Heart left ventricle (tissue), 16 donors: ENCODE data around the gene CALHM2. TPM values are rescaled to one million over a fixed set of nuclear protein-coding genes. Genes with fewer than 3 reads are reported as not detected.

Experiments used
- ATAC-seq, 4 donors: fragments of 200-7000 bp; cut with Tn5 transposase; one replicate each; pipeline ENCODE4 v1.9.1; 2020 to 2022; ENCODE audit warnings: moderate library complexity in 4 of 4, mild to moderate bottlenecking in 3 of 4, moderate number of reproducible peaks in 1 of 4
- DNase-seq, 5 donors: peaks; one replicate each; pipeline ENCODE4 v3.0.0-alpha.2; 2020
- H3K27ac ChIP-seq, 12 donors: fragments of 200-600 bp; sonication (generic) in 4 of 12; one replicate each; pipeline versions ENCODE4 v1.5.0 to v1.8.0; 2016 to 2022; ENCODE audit warnings: mild to moderate bottlenecking in 2 of 12
- H3K27me3 ChIP-seq, 9 donors: fragments of 200-600 bp; sonication (generic) in 2 of 9; one replicate each; pipeline versions ENCODE4 v1.5.1 to v1.8.0; 2016 to 2022; ENCODE audit warnings: mild to moderate bottlenecking in 3 of 9
- H3K36me3 ChIP-seq, 9 donors: fragments of 200-600 bp; sonication (generic) in 2 of 9; one replicate each; pipeline versions ENCODE4 v1.5.0 to v1.8.0; 2018 to 2022; ENCODE audit warnings: mild to moderate bottlenecking in 2 of 9
- H3K4me1 ChIP-seq, 12 donors: fragments of 200-600 bp; sonication (generic) in 4 of 12; one replicate each; pipeline versions ENCODE4 v1.5.0 to v1.8.0; 2016 to 2022; ENCODE audit warnings: mild to moderate bottlenecking in 3 of 12
- H3K4me3 ChIP-seq, 12 donors: fragments of 200-600 bp; sonication (generic) in 4 of 12; one replicate each; pipeline versions ENCODE4 v1.5.0 to v1.8.0; 2017 to 2022; ENCODE audit warnings: mild to moderate bottlenecking in 9 of 12, moderate library complexity in 4 of 12
- H3K9me3 ChIP-seq, 12 donors: fragments of 200-600 bp; sonication (generic) in 4 of 12; one replicate each; pipeline versions ENCODE4 v1.5.0 to v1.8.0; 2016 to 2022; ENCODE audit warnings: mild to moderate bottlenecking in 1 of 12
- CTCF ChIP-seq, 12 donors: fragments of 200-600 bp; sonication (generic) in 4 of 12; IDR thresholded peaks; one replicate each; pipeline versions ENCODE4 v1.5.0 to v1.8.0; 2018 to 2022; ENCODE audit warnings: antibody characterized with exemption in 12 of 12, mild to moderate bottlenecking in 5 of 12
- POLR2A ChIP-seq, 2 donors: fragments of 450-650 bp; IDR thresholded peaks; one replicate each; pipeline ENCODE4 v1.6.1; 2017; ENCODE audit warnings: antibody characterized with exemption in 2 of 2, mild to moderate bottlenecking in 2 of 2, moderate library complexity in 2 of 2
- WGBS, 4 donors: extraction: QIAGEN DNeasy Blood & Tissue Kit in 2 of 4; methylation state at CpG; one replicate each; pipeline versions ENCODE4 v1.1.5 to v1.1.7; 2013 to 2018; 5-methylcytosine and 5-hydroxymethylcytosine counted together
- intact Hi-C, 10 donors: fragments of 100-400 bp; cut with DNase I; formaldehyde crosslinking; loops; one replicate each; pipeline versions ENCODE4 v1.11.1 to v1.14.2; 2022
- long read RNA-seq, 3 donors: library from polyadenylated mRNA; unstranded; transcript quantifications; one replicate each; pipeline ENCODE4 v2.0.0, GENCODE V29; 2020 to 2021
- polyA plus RNA-seq, 2 donors: library from polyadenylated mRNA; stranded (reverse); fragments of 200-250 nt; gene quantifications; one replicate each; pipeline ENCODE4 v1.2.3, GENCODE V29; 2013
- total RNA-seq, 9 donors: library from RNA; depleted of rRNA in 2 of 9; stranded (reverse); fragments of >200 nt in 2 of 9; fragmentation: NEBNext Ultra II Directional in 3 of 9; extraction: Animal tissue kit (Norgen Biotek cat#: 25700) in 3 of 9; gene quantifications; one replicate each; pipeline versions ENCODE4 v1.1.0 to v1.2.4, GENCODE V29; 2016 to 2023
- donor health status: ischemic (EF 13 %, LVEDD 7.1; RV severe dilation, severe dysfunction).
- donor health status: healthy with polysubstance abuse.
- donor health status: DM: no; HTN: yes; CAD: no.
- donor health status: DM: no; HTN: no; CAD: no.
- donor health status: ischemic (EF 25% LVEDD 6.9; RV normal size, moderate dysfunction).
- donor health status: ischemic (EF 25% LVEDD 5.7; RV mildly dilated, moderate dysfunction).
- donor health status: healthy.
- donor health status: DM: yes; HTN: yes; CAD: no.
- donor health status: ischemic (EF 35%, LVEDD 5.7; RV mildly dilated, moderate dysfunction).
- donor health status: nonischemic (EF 11% LVEDD 7.7; RV severe dilation, severe dysfunction).
- donor health status: DM: yes; HTN: yes; CAD: no.
- donor health status: PGD.
- donor health status: ischemic (EF 29% LVEDD 5.4; RV normal size, mild dysfunction).
- donor health status: nonischemic (EF 23%, LVEDD 6.1; RV moderate dilation, normal function).

Gene CALHM2
- total RNA-seq (10 to 100 TPM in 7 of 9 donors, 1 to 10 TPM in 2; 8.2 to 36.8 (median 11.2) TPM), polyA plus RNA-seq (10 to 100 TPM in 1 of 2 donors, 1 to 10 TPM in 1; 9.2 to 20.1 TPM)
- long read RNA-seq, donor 1, partial matches to known transcripts = 6 of 21 reads
- long read RNA-seq, donor 1, other reads (novel, unspliced or antisense) = 9 of 21 reads
- long read RNA-seq, donor 2, transcript CALHM2-201 (4 exons, 1,859 nt) = major isoform, 7 of 44 reads
- long read RNA-seq, donor 2, partial matches to known transcripts = 19 of 44 reads
- long read RNA-seq, donor 2, other reads (novel, unspliced or antisense) = 15 of 44 reads
- long read RNA-seq, donor 3, partial matches to known transcripts = 8 of 20 reads
- long read RNA-seq, donor 3, other reads (novel, unspliced or antisense) = 10 of 20 reads

DNA sequence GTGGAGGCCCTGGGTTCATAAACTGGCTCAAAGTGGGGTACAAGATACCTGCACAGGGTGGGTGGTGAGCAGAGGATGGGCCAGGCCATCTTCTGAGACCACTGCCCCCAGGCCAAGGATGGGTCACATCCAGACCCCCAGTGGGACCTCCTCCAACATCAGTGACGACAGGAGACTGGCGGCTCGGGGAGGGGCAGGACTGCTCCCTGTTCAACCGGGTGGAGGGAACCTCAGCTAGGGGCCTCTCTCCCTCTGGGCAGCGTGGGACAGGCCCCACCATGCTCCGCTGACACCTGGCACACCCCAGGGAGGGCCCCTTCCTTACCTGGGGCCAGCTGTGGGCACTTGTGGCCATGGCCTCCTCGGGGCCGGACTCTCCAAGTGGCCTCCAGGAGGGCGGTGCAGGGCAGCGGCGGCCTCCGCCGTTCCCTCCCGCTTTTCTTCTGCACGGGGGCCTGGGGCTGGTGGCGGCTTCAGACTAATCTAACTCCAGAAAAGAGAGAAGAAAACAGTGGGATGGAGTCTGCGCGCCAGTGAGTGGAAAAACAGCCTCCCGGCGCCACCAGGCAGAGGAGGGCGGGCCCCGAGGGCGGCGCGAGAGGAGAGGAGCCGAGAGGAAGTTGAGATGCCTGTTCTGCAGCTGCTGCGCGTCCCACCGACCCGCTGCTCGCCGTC lies at the start of gene CALHM2:
Gene CALHM2, minus strand, starts transcription at position 540 of the 675 bp plus-strand sequence. CDS start 2,429 bp downstream, outside the sequence.
- DNase-seq (peak; percentile 76 to 88 (median 79)), ATAC-seq (peak in 3 of 4 donors; percentile 67 to 76 (median 67))
- Histone ChIP-seq H3K9me3 (no peaks in the 10 kb centered on the region), H3K27me3 (no peaks in the 10 kb centered on the region), H3K4me1 (peaks cover 6 to 53% (median 37%) of the 10 kb centered on the region in 12 donors), H3K4me3 (peak within 1 kb of the TSS; percentile 58 to 97 (median 76)), H3K36me3 (peaks cover 0 to 35% (median 33%) of the 10 kb centered on the region in 9 donors), H3K27ac (peak within 1 kb of the TSS; percentile 83 to 98 (median 93))
- intact Hi-C loops = no loop called here
- TF ChIP-seq CTCF (IDR thresholded peaks at IDR 0.05) (no peak), POLR2A (IDR thresholded peaks at IDR 0.05) (peak in 1 of 2 donors; percentile 36)
- WGBS, 4 donors = 3 to 12% (median 7%) methylated on average over 25 to 32 of the region's 32 CpGs

DNA sequence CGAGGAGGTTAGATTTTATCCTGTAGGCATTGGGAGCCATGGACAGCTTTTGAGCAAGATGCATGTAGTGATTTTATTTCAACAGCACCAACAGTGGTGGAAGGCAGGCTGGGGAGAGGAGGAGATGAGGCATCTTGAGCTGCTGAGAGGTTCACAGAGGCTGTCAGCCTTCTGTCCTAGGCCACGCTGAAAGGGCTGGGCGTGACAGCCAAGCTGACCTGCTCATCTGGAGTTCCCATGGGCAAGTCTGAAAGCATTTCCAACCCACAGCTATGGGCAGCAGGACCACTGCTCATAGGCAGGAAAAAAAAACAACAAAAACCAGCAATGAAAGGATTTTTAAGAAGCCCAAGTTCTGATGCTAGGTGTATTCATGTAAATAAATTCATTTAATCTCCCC lies 49.0 kb upstream of the CALHM2 start:
- WGBS, 4 donors = 89 to 95% (median 92%) methylated on average over 3 of the region's 3 CpGs
- DNase-seq (no peak), ATAC-seq (no peak)
- no peak for TF ChIP-seq CTCF (IDR thresholded peaks at IDR 0.05)
- no peak for TF ChIP-seq POLR2A (IDR thresholded peaks at IDR 0.05)
- H3K36me3 ChIP-seq = no peaks in the 10 kb centered on the region
- H3K4me1 ChIP-seq = peaks cover 0 to 8% (median 6%) of the 10 kb centered on the region in 12 donors
- H3K4me3 ChIP-seq = no peak overlapping the region
- H3K27ac ChIP-seq = no peak overlapping the region
- intact Hi-C loops = no loop called here
- H3K9me3 ChIP-seq = no peaks in the 10 kb centered on the region
- peaks cover 0 to 14% (median 0%) of the 10 kb centered on the region in 9 donors for H3K27me3 ChIP-seq

GRCh38 chr10:103500481-103500880 lies 48.3 kb upstream of the CALHM2 start:
- peaks cover 0 to 16% (median 0%) of the 10 kb centered on the region in 9 donors for H3K27me3 ChIP-seq

More at GRCh38 chr10:103500481-103500880, 48.3 kb upstream of the CALHM2 start:
- Histone ChIP-seq H3K4me1 (peaks cover 0 to 8% (median 6%) of the 10 kb centered on the region in 12 donors), H3K27ac (no peak overlapping the region), H3K4me3 (no peak overlapping the region), H3K36me3 (no peaks in the 10 kb centered on the region), H3K9me3 (no peaks in the 10 kb centered on the region)
- DNase-seq (no peak), ATAC-seq (no peak)
- TF ChIP-seq CTCF (IDR thresholded peaks at IDR 0.05) = no peak
- TF ChIP-seq POLR2A (IDR thresholded peaks at IDR 0.05) = no peak
- intact Hi-C loops = no loop called here
- WGBS, 4 donors = 76 to 85% (median 82%) methylated on average over 6 of the region's 6 CpGs
